ENCODE data around the gene SETMAR. TPM values are rescaled to one million over a fixed set of nuclear protein-coding genes. Genes with fewer than 3 reads are reported as not detected.
A peak's percentile ranks its signal among the peaks of the same experiment; 100 is the strongest.

The SETMAR gene
- total and polyA plus RNA-seq, 2 donors from 2014 or later: 16.0 to 21.4 TPM

- TF ChIP-seq, protein P1, sequence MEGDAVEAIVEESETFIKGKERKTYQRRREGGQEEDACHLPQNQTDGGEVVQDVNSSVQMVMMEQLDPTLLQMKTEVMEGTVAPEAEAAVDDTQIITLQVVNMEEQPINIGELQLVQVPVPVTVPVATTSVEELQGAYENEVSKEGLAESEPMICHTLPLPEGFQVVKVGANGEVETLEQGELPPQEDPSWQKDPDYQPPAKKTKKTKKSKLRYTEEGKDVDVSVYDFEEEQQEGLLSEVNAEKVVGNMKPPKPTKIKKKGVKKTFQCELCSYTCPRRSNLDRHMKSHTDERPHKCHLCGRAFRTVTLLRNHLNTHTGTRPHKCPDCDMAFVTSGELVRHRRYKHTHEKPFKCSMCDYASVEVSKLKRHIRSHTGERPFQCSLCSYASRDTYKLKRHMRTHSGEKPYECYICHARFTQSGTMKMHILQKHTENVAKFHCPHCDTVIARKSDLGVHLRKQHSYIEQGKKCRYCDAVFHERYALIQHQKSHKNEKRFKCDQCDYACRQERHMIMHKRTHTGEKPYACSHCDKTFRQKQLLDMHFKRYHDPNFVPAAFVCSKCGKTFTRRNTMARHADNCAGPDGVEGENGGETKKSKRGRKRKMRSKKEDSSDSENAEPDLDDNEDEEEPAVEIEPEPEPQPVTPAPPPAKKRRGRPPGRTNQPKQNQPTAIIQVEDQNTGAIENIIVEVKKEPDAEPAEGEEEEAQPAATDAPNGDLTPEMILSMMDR (IDR thresholded peaks at IDR 0.05; ENCODE audit: borderline replicate concordance, extremely low read depth, insufficient read depth): no peak
- DNase-seq: peak in 1 of 5 donors; percentile 44
- no peaks in the 10 kb centered on the region for H3K36me3 ChIP-seq (ENCODE audit: control insufficient read depth in 2 of 3, insufficient read depth in 3 of 3, low read length in 3 of 3)
- H3K27me3 ChIP-seq (ENCODE audit: control insufficient read depth, insufficient read depth, low read length): no peaks in the 10 kb centered on the region
- FAIRE-seq: no peak
- peak overlapping the region; percentile 47 to 79 for H3K27ac ChIP-seq (ENCODE audit: low read depth in 2 of 2, low read length in 2 of 2)
- no peak overlapping the region for H3K9ac ChIP-seq (ENCODE audit: low read length in 3 of 3)
- intact Hi-C loops (cut with DNase I): no loop called here
- H3K4me3 ChIP-seq (ENCODE audit: low read length in 3 of 3): no peak overlapping the region
- peaks cover 0 to 9% (median 4%) of the 10 kb centered on the region in 3 donors for H3K4me1 ChIP-seq (ENCODE audit: control insufficient read depth in 2 of 3, insufficient read depth in 2 of 3, low read depth in 1 of 3, low read length in 3 of 3)
- no peaks in the 10 kb centered on the region for H3K9me3 ChIP-seq (ENCODE audit: control insufficient read depth in 2 of 3, insufficient read depth in 1 of 3, low read length in 3 of 3)
Measured at GRCh38 chr3:4306860-4307259, 3.7 kb downstream of the SETMAR start.

DNA sequence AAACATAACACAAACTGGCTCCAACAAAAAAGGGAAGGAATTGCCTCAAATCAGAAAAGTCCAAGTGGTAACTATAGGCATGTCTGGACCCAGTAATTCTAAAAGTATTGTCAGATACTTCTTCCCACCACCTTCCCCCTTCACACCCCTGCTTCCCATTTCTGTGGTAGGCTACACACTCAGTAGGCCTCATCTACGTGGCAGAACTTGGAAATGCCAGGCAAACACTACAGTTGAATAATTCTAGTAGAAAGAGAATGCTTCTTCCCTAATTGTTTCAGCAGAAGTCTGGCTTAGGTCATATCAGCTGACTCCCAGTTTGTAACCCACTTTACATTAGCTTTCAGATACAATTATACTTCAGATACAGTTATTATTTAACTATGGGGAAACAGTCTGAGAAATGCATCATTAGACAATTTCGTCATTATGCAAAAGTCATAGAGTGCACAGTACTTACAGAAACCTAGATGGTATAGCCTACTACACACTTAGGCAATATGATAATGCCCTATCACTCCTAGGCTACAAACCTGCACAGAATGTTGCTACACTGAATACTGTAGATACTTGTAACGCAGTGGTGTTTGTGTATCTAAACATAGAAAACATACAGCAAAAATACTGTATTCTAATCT lies 6.4 kb downstream of the SETMAR start:
- TF ChIP-seq, protein P1 (IDR thresholded peaks at IDR 0.05; ENCODE audit: borderline replicate concordance, extremely low read depth, insufficient read depth): no peak
- Histone ChIP-seq H3K9ac (ENCODE audit: low read length in 3 of 3) (no peak overlapping the region), H3K4me3 (ENCODE audit: low read length in 3 of 3) (no peak overlapping the region), H3K27me3 (ENCODE audit: control insufficient read depth, insufficient read depth, low read length) (no peaks in the 10 kb centered on the region), H3K27ac (ENCODE audit: low read depth in 2 of 2, low read length in 2 of 2) (no peak overlapping the region), H3K36me3 (ENCODE audit: control insufficient read depth in 2 of 3, insufficient read depth in 3 of 3, low read length in 3 of 3) (no peaks in the 10 kb centered on the region), H3K9me3 (ENCODE audit: control insufficient read depth in 2 of 3, insufficient read depth in 1 of 3, low read length in 3 of 3) (no peaks in the 10 kb centered on the region), H3K4me1 (ENCODE audit: control insufficient read depth in 2 of 3, insufficient read depth in 2 of 3, low read depth in 1 of 3, low read length in 3 of 3) (peaks cover 0 to 9% (median 4%) of the 10 kb centered on the region in 3 donors)
- intact Hi-C loops (cut with DNase I): no loop called here
- no peak for FAIRE-seq
- no peak for DNase-seq

DNA sequence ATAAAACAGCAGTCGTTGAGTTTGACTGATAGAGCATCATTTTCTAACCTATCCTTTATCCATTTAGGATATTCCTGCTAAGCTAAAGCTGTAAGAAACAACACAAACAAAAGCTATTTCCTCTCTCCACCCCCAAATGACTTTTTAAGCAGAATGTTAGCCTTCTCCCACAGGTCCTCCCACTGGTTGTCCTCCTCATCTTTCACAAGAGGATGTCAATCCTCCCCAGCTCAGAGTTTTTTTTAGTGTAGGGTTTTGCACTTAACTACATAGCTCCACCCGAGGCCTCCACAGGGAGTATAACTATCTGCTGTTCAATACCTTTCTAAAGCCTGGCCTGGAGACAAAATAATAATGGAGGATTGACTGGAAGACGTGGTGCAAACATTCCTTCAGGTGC lies 7.8 kb downstream of the SETMAR start:
- no peak for FAIRE-seq
- intact Hi-C loops (cut with DNase I): no loop called here
- H3K4me1 ChIP-seq (ENCODE audit: control insufficient read depth in 2 of 3, insufficient read depth in 2 of 3, low read depth in 1 of 3, low read length in 3 of 3): peaks cover 0 to 9% (median 4%) of the 10 kb centered on the region in 3 donors

More for the DNA sequence above, 7.8 kb downstream of the SETMAR start:
- Histone ChIP-seq H3K27me3 (ENCODE audit: control insufficient read depth, insufficient read depth, low read length) (no peaks in the 10 kb centered on the region), H3K4me3 (ENCODE audit: low read length in 3 of 3) (no peak overlapping the region), H3K27ac (ENCODE audit: low read depth in 2 of 2, low read length in 2 of 2) (no peak overlapping the region), H3K9ac (ENCODE audit: low read length in 3 of 3) (no peak overlapping the region), H3K9me3 (ENCODE audit: control insufficient read depth in 2 of 3, insufficient read depth in 1 of 3, low read length in 3 of 3) (no peaks in the 10 kb centered on the region), H3K36me3 (ENCODE audit: control insufficient read depth in 2 of 3, insufficient read depth in 3 of 3, low read length in 3 of 3) (no peaks in the 10 kb centered on the region)
- peak in 3 of 5 donors; percentile 47 to 68 (median 65) for DNase-seq
- TF ChIP-seq, protein P1 (IDR thresholded peaks at IDR 0.05; ENCODE audit: borderline replicate concordance, extremely low read depth, insufficient read depth): no peak

Measured in kidney (tissue), 14 donors.